Measurements from ENCODE around the gene ACTL8.

Gene ACTL8, protein sequence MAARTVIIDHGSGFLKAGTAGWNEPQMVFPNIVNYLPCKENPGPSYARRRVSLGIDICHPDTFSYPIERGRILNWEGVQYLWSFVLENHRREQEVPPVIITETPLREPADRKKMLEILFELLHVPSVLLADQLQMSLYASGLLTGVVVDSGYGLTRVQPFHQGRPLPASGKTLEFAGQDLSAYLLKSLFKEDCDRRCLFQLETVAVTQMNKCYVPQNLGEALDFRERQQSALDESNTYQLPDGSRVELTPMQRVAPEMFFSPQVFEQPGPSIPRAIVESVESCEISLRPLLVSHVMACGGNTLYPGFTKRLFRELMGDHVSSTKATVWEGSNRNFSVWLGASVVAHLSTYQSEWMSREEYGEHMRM

DNA sequence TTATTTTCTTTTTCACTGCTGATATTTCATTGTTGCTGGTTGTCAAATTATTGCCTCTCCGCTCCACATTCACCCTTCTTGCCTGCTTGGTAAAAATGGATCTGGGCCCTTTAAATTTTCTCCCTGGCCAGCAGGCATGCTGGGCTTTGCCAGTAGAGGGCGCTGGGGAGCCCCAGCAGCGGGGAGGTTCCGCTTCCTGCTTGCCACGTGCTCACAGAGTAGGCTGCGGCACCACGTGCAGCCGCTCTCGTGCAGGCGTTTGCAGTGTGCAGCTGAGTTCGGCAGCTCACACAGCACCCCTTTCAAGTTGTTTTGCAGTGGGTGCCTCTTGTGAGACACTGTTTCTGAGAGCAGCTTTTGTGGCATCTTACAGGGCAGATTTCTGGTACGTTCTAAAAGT is at the start of gene ACTL8:
ACTL8 (plus strand) TSS at position 214 of the 400 bp plus-strand sequence. CDS start 67,676 bp downstream, outside the sequence.
- in situ Hi-C loops (cut with MboI; ENCODE audit: low sequenced_read_pairs), result no loop called here

DNA sequence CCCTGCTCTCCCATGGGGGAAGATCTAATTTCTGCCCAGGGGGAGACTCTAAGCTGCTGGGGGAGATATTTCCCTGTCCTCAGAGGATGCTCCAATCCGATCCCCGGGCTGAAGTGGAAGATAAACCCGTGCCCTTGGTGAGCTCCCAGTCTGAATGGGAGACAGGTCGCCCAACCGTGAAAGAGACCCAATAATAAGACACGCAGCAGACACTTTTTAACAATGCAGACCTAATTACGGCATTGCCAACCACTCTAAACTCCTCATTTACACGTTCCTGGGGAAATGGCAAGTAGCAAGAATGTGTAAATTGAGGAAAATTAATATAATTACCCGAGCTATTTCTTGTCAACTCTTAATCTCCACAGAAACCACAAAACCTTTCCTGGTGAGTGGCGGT is 48.7 kb upstream of the ACTL8 start:
- in situ Hi-C loops (cut with MboI; ENCODE audit: low sequenced_read_pairs), result no loop called here

DNA sequence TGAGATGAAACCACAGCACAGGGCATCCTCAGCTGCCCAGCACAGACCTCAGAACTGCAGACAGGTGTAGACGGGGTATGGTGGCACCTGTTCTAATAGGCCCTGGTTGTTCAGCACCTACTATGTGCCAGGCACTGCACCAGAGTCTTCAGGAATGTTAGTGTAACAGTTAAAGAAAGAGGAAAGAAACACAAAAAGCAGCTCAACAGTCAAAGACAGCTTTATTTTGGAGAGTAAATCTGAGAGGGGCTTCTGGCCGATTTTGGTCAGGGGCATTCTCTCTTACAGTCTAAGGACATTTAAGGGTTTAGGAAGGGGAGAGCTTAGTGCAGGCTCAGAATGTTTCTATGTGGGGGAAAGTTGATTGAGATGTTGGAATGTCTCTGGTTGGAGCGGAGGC is 45.2 kb upstream of the ACTL8 start:
- in situ Hi-C loops (cut with MboI; ENCODE audit: low sequenced_read_pairs), result no loop called here

DNA sequence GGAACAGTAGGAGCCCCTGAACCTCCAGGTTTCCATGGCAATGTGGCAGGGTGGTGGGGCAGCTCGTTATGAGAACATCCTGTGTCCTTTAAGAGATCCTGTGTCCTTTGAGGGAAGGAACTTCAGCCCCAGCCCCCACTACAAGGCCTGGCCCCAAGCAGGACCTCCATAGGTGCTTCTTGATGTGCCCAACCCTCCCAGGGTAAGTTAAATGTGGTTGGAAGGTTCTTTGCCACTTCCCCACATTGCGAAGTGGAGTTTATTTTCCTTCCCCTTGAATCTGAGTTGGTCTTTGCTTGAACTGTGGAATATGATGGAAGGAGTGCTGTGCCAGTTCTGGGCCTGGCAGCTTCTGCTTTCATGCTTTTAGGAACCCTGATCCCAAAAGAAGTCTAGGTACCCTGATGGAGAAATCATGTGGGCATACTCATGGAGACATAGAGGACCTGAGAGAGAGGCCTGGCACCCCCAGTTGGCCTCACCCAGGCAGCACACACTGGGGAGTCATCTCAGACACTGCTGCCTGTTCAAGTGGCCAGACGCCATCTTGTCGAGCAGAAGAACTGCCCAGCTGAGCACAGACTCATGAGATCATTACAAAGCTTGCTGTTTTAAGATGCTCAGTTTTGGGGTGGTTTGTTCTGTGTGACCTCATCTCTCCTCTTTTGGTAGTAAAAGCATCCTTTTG is 44.1 kb upstream of the ACTL8 start:
- in situ Hi-C loops (cut with MboI; ENCODE audit: low sequenced_read_pairs), result no loop called here

DNA sequence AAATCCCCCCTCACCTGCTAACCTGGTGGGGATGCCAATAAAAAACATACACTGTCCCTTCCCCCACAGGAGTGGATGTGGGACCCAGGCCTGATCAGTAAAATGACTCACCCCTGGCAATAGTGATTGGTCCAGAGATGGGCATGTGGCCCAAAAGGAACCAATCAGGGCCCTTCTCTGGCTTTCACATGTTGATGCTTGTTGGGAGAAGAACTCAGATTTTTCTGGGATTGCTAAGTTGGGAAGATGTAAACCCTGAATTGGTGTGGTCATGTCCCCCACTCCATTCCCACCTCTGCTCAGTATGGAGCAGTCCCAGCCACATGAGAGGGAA is 43.6 kb upstream of the ACTL8 start:
- in situ Hi-C loops (cut with MboI; ENCODE audit: low sequenced_read_pairs), result no loop called here

DNA sequence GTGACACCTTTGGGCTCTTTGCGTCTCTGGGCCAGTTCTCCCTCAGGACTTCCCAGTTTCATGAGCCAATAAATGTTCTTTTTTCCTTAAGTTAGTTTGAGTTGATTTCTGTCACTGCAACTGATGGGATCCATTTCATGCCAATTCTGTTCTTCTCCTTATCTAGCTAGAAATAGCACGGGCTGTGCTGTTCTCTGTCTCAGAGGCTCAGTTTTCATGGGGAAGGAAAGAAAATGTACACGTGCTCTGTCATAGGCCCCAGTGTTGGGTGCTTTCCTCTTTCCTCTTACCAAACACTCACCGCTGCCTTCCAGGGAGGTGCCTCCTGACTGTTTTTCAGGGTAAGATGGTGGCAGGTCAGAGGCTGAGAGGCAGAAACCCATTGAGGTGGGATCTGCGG is 43.2 kb upstream of the ACTL8 start:
- in situ Hi-C loops (cut with MboI; ENCODE audit: low sequenced_read_pairs), result no loop called here

DNA sequence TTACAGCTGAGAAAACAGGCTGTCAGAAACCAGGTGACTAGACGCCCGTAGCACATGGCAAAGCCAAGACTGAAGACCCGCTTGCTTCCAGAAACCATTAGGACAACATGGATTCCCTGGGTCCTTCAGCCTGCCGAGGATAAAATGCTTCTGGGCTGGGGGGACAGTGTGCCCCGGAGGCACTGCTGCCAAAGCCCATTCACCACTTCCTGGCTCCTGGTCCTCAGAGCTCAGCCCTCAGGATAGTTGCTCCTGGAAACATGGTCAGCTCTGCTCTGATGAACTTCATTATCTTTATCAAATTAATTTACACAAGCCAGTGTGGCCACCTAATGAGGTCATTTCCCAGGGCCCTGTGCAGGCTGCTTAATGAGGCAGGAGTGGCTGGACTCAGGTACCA is 41.1 kb upstream of the ACTL8 start:
- in situ Hi-C loops (cut with MboI; ENCODE audit: low sequenced_read_pairs), result no loop called here

DNA sequence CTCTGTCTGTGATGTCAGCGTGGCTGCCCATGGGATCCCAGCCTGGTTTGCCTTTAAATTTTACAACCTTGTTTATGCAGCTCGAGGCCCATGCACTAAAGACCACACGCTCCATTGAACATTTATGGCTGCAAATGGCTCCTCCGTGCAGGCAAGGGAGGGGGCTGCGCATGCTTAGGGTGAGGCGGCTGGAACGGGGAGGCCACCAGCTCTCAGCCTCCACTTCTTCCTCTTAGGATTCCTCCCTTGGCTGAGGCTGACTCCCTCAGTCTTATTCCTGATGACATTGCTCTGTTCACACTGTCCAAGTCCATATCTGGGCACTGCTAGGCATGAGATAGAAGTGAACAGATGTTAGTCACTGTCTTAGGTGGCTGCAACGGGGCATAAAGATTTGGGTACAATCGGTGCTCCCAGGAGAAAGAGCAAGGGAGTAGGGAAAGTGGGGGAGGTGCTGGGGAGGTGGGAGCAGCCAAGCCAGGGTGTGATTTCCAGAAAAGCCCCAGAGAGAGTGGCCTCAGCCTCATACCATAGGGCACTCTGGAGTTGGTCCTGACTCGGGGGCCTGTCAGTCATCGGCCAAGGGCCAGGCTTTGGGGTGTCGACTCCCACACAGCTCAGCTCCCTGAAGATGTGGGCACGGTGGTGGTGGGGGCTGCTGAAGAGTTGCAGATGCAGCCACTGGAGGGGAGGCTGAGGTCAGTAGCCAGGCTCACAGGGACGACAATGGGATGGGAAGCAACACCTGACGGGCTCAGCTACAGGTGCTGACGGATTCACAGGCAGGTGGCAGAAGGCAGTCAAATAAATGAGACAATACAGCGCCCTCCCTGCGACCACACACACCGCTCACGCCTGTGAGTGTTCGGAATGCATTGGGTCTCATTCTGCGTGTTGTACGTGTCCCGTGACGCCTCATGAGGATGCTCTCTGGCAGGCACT is 37.3 kb upstream of the ACTL8 start:
- in situ Hi-C loops (cut with MboI; ENCODE audit: low sequenced_read_pairs), result no loop called here

DNA sequence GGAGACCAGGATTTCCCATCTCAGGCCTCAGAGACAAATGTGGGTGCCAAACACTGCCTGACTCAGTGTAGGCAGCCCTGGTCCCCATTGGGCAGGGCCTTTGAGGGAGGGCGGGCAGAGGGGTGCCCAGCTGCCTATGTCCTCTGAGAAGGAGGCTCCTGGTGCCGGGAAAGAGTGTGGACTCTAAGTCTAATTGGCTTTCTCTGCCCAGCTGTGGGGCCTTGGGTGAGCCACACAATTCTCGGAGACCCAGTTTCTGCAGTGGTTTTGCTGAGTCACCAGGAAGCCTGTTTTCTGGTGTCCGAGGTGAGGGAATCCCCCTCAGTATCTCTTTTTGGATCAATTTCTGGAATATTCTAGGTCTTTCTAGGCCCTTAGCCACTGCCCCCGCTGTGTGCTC is 35.3 kb upstream of the ACTL8 start:
- in situ Hi-C loops (cut with MboI; ENCODE audit: low sequenced_read_pairs), result no loop called here

DNA sequence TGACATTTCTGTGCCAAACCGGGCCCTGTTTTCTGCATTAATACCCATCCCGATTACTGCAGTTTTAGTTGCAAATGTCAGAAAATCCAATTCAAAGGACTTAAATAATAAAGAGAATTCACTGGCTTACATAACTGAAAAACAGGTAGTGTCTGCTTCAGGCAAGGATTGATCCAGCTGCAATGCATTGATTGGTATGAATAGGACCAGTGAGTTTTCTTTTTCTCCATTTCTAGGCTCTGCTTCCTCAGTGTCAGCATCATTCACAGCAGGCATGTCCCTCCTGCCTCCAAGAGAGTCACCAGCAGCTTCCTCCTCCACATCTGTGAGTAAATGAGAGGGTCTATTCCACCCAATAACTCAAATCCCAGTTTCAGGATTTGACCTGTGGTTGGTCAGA is 33.7 kb upstream of the ACTL8 start:
- in situ Hi-C loops (cut with MboI; ENCODE audit: low sequenced_read_pairs), result no loop called here

DNA sequence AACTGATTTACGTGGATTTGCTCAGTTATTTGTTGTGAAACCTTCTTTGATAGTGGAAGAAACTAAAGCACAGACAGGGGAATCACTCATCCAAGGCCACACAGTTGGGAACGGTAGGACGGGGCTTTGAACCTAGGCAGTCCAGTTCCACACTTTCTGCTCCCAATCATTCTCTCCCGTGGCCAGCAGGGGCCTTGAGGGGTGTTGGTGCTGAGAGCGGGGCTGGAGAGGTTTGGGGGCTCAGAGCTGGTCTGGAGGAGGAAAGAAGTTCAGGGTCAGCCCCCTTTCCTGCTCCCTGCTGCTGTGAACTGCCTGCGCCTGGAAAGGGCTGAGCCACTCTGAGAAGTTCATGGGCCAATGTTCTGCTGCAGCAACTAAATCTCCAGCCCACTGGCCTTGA is 31.4 kb upstream of the ACTL8 start:
- in situ Hi-C loops (cut with MboI; ENCODE audit: low sequenced_read_pairs), result no loop called here

DNA sequence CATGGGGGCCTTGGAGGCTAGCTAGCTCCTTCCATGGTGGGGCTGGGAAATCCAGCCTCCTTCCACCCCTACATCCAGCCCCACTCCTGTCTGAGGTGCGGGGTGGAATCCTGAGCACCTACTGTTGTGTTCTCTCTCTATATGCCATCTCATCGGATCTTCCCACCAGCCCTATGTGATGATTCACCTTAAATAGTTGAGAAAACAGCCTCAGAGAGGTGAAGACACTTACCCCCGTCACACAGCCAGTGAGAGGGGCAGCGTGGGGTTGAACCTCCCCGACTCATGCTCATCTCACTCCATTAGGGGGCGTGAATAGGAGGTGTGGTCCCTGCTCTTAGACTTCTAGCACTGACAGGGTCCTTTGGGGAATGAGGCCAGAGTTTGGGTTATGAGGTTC is 31.0 kb upstream of the ACTL8 start:
- in situ Hi-C loops (cut with MboI; ENCODE audit: low sequenced_read_pairs), result no loop called here

DNA sequence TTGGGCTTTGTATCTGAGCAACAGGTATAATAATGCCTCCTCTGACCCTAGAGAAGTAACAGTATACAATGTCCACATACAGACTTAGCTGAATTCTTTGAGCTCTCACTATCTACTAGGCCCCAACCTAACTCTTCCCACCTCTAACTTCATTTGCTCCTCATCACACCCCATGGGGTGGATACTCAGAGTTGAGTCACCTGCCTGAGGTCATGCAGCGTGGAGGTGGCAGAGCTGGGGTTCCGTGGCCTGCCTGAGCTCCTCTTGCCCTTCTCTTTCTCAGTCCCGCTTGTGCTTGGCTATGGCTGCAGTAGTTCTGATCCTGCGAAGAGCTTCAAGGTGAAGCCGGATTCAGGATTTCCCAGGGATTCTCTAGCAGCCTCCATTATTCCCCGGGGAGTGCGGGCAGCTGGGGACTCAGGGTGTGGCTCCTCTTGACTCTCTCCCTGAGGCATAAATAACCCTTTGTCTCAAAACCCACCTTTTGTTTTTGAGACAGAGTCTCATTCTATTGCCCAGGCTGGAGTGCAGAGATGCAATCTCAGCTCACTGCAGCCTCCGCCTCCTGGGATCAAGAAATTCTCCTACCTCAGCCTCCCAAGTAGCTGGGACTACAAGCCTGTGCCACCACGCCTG is 29.9 kb upstream of the ACTL8 start:
- in situ Hi-C loops (cut with MboI; ENCODE audit: low sequenced_read_pairs), result no loop called here

DNA sequence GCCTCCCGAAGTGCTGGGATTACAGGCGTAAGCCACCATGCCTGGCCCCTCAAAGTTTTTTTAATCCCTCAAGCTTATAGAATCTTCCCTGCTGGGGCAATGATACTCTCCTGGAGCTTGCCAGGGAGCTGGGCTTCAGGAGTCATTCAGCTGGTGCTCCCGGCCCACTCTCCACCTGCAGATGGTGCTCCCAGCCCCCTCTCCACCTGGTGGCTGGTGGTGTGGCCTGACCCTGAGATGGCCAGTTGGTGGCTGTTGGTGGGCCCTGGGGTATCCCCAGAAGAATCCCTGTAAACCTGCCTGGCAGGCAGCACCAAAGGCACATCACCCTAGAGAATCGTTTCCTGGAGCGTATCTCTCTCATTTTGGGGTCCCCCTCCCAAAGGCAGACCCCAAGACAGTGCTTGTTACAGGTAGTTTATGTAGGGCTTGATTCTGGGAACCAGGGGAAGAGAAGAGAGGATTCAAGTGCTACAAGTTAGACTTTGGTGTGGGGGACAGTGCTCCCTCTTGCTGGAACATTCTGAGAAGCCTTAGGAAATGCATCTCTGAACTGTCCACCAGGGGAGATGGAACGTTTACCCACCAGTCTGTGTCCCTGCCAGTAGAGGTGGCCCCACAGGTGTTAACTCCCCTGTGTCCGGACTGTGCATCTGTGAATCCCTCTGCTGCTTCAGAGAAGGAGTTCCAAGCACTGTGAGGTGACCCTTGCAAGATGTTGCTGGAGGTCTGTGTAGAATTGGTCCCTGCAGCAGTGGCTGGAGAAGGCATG is 29.1 kb upstream of the ACTL8 start:
- in situ Hi-C loops (cut with MboI; ENCODE audit: low sequenced_read_pairs), result no loop called here

DNA sequence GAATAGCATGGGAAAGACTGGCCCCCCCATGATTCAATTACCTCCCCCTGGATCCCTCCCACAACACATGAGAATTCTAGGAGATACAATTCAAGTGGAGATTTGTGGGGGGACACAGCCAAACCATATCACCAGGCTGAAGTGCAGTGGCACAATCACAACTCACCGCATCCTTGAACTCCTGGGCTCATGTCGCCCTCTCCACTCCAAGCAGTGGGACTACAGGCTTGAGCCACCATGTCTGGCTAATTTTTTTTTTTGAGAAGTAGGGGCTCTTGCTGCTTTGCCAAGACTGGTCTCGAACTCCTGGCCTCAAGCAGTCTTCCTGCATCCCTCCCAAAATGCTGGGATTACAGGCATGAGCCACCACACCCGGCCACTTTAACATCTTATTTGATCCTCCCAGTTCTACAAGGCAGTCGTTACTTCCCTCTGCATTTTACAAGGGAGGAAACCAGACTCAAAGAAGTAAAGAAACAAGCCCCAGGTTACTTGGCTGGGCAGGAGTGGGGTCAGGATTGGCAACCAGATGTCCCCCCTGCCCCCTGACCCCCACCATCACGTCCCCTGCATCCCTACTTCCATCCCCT is 26.9 kb upstream of the ACTL8 start:
- in situ Hi-C loops (cut with MboI; ENCODE audit: low sequenced_read_pairs), result no loop called here

DNA sequence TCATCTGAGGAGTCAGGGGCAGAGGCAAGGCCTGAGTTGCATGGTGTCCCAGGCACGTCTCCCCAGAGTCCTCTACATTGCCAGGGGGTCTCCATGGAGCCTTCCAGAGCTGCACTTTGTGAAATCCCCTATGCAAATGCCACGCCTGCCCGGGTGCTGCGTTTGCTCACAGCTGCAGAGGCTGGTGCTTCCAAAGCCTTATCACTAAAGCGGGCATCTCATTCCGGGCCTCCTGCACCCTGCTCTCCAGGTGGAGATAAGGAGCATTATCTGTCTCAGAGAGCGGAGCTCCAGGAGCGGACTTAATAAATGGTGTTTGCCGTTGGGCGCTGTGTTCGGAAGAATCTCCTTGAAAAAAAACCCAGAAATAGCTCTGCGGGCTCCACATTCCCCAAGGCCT is 25.9 kb upstream of the ACTL8 start:
- in situ Hi-C loops (cut with MboI; ENCODE audit: low sequenced_read_pairs), result no loop called here

DNA sequence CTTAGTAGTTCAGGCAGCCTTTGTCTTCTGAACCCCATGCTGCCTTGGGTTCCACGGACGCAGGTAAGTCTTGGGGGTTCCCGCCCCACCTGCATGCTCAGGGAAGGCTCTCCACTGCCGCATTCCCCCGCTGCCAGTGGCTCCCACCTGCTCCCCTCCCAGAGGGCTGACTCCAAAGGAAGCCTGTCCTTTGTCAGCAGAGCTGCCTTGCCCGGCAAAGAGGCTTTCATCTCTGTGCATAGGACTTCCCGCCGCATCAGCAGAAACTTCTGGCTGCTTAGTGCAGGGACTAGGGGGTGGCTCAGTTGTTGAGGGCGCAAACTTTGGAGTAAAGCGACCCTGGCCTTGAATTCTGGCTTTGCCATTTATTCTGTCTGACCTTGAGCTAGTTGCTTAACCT is 25.2 kb upstream of the ACTL8 start:
- in situ Hi-C loops (cut with MboI; ENCODE audit: low sequenced_read_pairs), result no loop called here

DNA sequence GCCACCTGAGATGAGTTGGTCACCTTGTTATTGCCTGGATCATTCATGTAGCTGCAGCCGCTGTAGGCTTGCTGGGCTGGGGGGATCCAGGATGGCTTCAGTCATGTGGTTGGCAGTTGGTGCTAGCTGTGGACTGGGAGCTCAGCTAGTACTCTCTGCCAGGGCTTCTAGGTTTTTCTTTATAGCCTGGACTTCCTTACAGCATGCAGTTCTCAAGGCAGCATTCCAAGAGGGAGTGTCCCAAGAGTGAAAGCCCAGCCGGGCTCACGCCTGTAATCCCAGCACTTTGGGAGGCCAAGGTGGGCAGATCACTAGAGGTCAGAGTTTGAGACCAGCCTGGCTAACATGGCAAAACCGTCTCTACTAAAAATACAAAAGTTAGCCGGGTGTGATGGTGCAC is 23.7 kb upstream of the ACTL8 start:
- in situ Hi-C loops (cut with MboI; ENCODE audit: low sequenced_read_pairs), result no loop called here

DNA sequence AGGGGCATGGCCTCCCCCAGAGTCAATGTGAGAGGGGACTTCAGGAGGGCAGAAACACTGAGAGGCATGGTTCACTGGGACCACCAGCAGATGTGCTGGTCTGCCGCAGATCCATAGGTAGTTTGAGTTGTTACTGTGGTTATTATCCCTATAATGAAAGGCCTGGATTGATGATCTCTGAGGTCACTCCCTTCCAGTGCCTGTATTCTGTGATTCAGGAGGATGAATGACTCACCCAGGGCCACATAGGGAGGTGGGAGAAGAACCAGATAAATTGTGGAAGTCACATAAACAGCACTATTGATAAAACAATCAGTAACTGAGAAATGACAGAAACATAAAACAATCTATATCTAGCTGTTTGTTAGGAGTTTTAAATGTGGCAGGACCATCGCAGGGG is 22.7 kb upstream of the ACTL8 start:
- in situ Hi-C loops (cut with MboI; ENCODE audit: low sequenced_read_pairs), result no loop called here

DNA sequence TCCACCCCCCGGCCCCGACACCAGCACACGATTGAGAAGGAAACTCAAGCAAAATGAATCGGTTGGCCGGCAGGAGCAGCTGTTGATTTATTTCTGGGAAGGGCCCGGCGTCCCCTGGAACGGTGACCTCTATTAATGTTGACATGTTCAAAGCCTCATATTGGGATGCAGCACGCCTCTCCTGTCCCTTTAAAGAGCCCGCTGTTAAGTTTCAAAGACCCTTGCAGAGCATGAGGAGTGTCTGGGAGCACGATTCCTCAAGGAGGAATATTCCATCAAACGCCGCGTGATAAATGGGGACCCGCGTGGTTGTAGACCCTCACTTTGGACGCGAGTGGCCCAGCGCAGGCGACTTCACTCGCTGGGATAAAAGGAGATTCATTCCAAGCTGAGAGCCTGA is 21.5 kb upstream of the ACTL8 start:
- in situ Hi-C loops (cut with MboI; ENCODE audit: low sequenced_read_pairs), result no loop called here

Measured in HL-60/S4 (cell line).